LoVo (cell line): ENCODE data around the gene SUCNR1.
"Not testable (repeated sequence)": the region's sequence is repeated elsewhere in the genome, so short reads cannot be mapped to it uniquely, and the experiment has no call there.

ENCODE experiments used
- DNase-seq: peaks from one replicate; pipeline ENCODE4 v3.0.0-alpha.2; 2016; ENCODE audit warnings: low spot score

SUCNR1 gene

DNA sequence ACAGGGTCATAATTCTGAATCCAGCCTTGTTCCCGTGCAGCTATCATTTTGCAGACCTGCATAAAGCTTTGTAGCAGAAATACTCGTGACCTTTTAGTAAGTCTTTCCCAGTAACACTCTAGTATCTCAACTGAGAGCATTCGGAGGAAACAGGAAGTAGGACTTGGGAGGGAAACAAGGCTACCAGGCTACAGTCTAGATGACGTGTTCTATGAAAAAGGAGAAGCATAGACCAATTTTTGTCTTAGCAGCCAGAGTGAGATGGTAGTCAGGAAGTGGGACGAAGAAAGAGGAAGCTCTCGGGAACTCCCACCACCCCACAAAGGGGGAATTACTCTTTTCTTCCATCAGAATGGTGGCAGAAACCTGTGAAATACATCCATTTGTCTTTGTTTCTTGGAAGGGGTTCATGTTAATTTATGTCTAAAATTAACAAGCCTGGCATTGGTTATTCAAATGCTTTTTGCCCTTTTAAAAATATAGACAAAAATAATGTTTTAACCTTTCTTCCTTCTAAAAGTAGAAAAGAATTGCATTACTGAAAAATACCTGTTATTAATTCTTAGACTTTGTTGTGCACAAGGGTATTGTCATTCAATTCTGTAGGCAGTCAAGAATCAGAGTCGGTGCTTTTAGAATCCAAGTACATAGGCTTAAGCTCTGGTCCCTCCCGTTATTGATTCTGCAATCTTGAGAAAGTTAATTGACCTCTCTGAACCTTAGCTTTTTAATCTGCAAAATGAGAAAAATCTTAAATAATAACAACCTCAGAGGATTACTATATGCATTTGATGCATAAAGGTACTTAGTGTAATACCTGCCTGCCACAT is 1.6 kb upstream of the SUCNR1 start:
- no peak for DNase-seq

- DNase-seq = not testable (repeated sequence)
Observed at GRCh38 chr3:151874079-151874478, 636 bp downstream of the SUCNR1 start.

DNA sequence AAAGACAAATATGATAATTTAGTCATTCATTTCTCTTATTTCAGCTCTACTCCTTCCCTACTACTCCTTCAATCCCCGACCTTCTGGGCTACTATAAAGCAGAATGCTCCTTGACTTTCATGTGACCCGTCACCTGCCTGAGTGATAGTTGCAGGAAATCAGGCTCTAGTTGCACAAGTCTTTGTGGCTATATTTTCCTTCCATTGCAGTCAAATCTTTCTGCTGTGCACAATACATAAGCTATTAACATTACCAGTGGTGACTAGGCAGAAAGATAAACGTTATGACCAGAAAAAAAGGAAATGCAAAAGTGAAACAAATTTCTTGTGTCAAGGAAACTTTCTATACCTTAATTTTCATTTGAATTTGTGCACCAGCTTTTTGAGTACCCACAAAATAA is 2.3 kb downstream of the SUCNR1 start:
- DNase-seq = no peak

- DNase-seq = no peak
Observed at GRCh38 chr3:151877269-151877668, 3.8 kb downstream of the SUCNR1 start.

DNA sequence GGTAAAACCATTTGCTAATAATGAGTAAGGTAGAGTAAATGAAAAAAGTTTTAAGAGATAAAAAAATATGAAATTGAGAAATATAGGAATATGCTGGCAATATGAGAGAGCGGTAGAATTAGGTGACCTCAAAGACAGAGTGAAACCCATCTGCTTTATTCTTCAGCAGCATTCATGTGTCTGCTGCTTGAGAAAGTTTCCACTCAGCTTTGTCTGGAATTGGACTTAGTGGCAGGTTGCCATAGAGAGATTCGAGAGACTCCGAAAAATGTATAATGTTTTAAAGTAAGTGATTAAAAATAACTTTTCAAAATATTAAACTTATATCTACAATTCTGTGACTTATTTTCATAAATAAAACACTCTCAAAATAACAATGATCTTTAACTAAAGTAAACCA is 5.0 kb downstream of the SUCNR1 start:
- DNase-seq = no peak

DNA sequence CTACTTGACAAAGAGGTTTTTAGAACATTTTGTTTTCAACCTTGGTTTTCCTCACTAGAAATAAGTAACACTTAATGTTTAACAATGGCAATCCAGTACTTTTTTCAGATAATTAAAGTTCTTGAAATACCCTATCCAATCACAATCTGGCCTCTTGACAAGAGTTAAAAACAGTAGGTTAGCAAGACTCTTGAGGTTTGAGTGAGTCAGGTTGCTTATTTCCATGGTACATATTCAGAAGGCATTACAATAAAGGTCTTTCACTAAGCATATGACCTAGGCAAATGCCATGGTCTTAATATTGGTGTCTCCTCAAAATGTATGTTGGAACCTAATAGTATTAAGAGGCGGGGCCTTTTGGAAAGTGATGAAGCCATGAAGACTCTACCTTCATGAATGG is 5.6 kb downstream of the SUCNR1 start:
- DNase-seq = no peak

GRCh38 chr3:151879679-151880415 is 6.4 kb downstream of the SUCNR1 start:
- no peak for DNase-seq

- no peak for DNase-seq
Observed at GRCh38 chr3:151880416-151880690, 6.9 kb downstream of the SUCNR1 start.

GRCh38 chr3:151881137-151881536 is 7.7 kb downstream of the SUCNR1 start:
- DNase-seq = no peak

DNA sequence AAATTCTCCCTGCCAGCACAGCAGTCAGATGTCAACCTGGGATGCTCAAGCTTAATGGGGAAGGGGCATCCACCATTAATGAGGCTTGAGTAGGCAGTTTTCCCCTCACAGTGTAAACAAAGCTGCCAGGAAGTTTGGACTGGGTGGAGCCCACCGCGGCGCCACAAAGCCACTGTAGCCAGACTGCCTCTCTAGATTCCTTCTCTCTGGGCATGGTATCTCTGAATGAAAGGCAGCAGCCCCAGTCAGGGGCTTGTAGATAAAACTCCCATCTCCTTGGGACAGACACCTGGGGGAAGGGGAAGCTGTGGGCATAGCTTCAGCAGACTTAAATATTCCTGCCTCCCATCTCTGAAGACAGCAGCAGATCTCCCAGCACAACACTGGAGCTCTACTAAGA is 12.0 kb downstream of the SUCNR1 start:
- DNase-seq = not testable (repeated sequence)

GRCh38 chr3:151887450-151888211 is 14.2 kb downstream of the SUCNR1 start:
- DNase-seq = not testable (repeated sequence)

- DNase-seq = no peak
Observed at GRCh38 chr3:151890721-151891141, 17.3 kb downstream of the SUCNR1 start.

- no peak for DNase-seq
Observed at GRCh38 chr3:151891721-151892120, 18.3 kb downstream of the SUCNR1 start.

- DNase-seq = no peak
Observed at GRCh38 chr3:151894219-151894618, 20.8 kb downstream of the SUCNR1 start.

GRCh38 chr3:151895478-151896241 is 22.2 kb downstream of the SUCNR1 start:
- DNase-seq = no peak

- no peak for DNase-seq
Observed at GRCh38 chr3:151896246-151897012, 23.0 kb downstream of the SUCNR1 start.

DNA sequence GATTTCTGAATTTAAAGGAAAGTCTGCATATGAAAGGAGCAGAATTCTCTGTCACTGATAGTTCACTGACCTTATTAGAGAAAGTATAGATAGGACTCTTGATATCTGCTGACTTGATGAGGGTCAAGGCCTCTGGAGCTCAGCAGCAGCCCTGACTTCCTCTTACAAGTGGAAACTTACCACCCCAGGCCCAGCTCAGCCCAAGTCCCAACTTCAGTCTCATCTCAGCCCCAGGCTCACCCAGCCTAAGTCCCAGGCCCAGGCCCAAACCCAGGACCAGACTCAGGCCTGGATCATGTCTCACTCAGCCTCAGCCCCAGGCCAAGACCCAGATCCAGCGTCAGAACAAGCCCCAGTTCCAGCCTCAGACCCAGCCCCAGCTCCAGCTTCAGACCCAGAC is 24.7 kb downstream of the SUCNR1 start:
- not testable (repeated sequence) for DNase-seq

- not testable (repeated sequence) for DNase-seq
Observed at GRCh38 chr3:151898564-151899261, 25.3 kb downstream of the SUCNR1 start.

- no peak for DNase-seq
Observed at GRCh38 chr3:151899996-151900395, 26.6 kb downstream of the SUCNR1 start.

- no peak for DNase-seq
Observed at GRCh38 chr3:151900460-151900859, 27.0 kb downstream of the SUCNR1 start.
